Measurements from ENCODE around the gene PLA2G10. TPM values are rescaled to one million over a fixed set of nuclear protein-coding genes. Genes with fewer than 3 reads are reported as not detected.
A peak's percentile ranks its signal among the peaks of the same experiment; 100 is the strongest.

The PLA2G10 gene
- total and polyA plus RNA-seq, 2 of the 13 experiments (the other 11 are each of a cell fraction or from before 2014, with no cell fraction given), result not detected

DNA sequence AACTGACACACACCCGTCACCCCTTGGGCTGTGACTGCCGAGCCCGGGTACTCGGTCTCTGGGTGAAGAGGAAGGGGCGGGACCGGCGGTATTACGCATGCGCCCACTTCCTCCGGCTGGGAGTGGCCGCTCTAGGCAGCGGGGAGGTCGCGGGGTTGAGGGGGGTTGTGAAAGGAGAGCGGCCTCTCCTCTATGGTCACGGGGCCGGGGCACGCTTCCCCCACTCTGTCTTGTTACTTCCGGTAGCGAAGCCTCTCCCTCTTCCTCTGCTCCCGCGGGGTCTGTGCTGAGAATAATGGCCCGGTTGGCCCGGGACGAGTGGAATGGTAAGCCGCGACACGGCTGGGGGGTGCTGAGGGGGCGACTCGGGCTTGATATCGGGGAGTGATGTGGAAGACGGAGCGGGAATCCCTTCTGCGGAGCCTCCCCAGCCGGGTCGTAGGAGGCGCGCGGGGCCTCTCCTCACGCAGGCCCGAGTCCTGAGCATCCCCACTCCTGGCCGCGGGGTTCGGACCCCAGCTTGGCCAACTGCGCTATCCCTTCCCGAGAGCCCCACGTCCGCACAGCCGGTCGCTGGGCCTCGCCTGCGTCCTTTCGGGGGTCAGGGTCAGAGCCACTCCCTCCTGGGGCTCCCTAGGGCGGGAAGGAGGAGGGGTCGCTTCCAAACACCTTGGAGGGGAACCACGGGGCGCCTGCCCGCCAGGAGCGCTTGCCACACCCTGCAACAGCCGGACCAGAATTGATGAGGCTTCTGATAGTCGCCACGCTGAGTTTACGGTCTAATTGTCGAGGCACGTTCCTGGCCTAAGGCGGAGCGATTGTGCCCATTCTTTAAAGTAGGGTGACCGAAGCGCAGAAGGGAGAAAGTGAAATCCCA is 61.2 kb downstream of the PLA2G10 start, which contains the start of gene BFAR (continued):
- no peak for TF ChIP-seq ZNF557 (CRISPR knock-in tag; IDR thresholded peaks at IDR 0.05)
- peak; percentile 96 for TF ChIP-seq SMAD3 (CRISPR knock-in tag; IDR thresholded peaks at IDR 0.05)
- TF ChIP-seq ZSCAN20 (CRISPR knock-in tag; IDR thresholded peaks at IDR 0.05; ENCODE audit: borderline replicate concordance), result 0 out of 2 replicates have a peak, but pooled peaks have one; percentile 79
- TF ChIP-seq ZNF441 (CRISPR knock-in tag; IDR thresholded peaks at IDR 0.05; ENCODE audit: borderline replicate concordance), result peak; percentile 89; the same call in 1 of the 2 replicates
- peak; percentile 77 for TF ChIP-seq CEBPG (CRISPR knock-in tag; IDR thresholded peaks at IDR 0.05)
- TF ChIP-seq RFX5 (IDR thresholded peaks at IDR 0.05; ENCODE audit: low read depth, low read length), result peak; percentile 63; the same call in 1 of the 2 replicates
- TF ChIP-seq, protein P1, sequence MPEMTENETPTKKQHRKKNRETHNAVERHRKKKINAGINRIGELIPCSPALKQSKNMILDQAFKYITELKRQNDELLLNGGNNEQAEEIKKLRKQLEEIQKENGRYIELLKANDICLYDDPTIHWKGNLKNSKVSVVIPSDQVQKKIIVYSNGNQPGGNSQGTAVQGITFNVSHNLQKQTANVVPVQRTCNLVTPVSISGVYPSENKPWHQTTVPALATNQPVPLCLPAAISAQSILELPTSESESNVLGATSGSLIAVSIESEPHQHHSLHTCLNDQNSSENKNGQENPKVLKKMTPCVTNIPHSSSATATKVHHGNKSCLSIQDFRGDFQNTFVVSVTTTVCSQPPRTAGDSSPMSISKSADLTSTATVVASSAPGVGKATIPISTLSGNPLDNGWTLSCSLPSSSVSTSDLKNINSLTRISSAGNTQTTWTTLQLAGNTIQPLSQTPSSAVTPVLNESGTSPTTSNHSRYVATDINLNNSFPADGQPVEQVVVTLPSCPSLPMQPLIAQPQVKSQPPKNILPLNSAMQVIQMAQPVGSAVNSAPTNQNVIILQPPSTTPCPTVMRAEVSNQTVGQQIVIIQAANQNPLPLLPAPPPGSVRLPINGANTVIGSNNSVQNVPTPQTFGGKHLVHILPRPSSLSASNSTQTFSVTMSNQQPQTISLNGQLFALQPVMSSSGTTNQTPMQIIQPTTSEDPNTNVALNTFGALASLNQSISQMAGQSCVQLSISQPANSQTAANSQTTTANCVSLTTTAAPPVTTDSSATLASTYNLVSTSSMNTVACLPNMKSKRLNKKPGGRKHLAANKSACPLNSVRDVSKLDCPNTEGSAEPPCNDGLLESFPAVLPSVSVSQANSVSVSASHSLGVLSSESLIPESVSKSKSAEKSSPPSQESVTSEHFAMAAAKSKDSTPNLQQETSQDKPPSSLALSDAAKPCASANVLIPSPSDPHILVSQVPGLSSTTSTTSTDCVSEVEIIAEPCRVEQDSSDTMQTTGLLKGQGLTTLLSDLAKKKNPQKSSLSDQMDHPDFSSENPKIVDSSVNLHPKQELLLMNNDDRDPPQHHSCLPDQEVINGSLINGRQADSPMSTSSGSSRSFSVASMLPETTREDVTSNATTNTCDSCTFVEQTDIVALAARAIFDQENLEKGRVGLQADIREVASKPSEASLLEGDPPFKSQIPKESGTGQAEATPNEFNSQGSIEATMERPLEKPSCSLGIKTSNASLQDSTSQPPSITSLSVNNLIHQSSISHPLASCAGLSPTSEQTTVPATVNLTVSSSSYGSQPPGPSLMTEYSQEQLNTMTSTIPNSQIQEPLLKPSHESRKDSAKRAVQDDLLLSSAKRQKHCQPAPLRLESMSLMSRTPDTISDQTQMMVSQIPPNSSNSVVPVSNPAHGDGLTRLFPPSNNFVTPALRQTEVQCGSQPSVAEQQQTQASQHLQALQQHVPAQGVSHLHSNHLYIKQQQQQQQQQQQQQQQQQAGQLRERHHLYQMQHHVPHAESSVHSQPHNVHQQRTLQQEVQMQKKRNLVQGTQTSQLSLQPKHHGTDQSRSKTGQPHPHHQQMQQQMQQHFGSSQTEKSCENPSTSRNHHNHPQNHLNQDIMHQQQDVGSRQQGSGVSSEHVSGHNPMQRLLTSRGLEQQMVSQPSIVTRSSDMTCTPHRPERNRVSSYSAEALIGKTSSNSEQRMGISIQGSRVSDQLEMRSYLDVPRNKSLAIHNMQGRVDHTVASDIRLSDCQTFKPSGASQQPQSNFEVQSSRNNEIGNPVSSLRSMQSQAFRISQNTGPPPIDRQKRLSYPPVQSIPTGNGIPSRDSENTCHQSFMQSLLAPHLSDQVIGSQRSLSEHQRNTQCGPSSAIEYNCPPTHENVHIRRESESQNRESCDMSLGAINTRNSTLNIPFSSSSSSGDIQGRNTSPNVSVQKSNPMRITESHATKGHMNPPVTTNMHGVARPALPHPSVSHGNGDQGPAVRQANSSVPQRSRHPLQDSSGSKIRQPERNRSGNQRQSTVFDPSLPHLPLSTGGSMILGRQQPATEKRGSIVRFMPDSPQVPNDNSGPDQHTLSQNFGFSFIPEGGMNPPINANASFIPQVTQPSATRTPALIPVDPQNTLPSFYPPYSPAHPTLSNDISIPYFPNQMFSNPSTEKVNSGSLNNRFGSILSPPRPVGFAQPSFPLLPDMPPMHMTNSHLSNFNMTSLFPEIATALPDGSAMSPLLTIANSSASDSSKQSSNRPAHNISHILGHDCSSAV (CRISPR knock-in tag; IDR thresholded peaks at IDR 0.05; ENCODE audit: borderline replicate concordance), result 0 out of 2 replicates have a peak, but pooled peaks have one; percentile 32
- TF ChIP-seq NCOR1 (IDR thresholded peaks at IDR 0.05; ENCODE audit: borderline replicate concordance, low read length), result peak; percentile 52; the same call in 1 of the 2 replicates
- 0 out of 2 replicates have a peak, but pooled peaks have one; percentile 14 for TF ChIP-seq ZNF773 (CRISPR knock-in tag; IDR thresholded peaks at IDR 0.05; ENCODE audit: borderline replicate concordance)
- TF ChIP-seq, protein P2, sequence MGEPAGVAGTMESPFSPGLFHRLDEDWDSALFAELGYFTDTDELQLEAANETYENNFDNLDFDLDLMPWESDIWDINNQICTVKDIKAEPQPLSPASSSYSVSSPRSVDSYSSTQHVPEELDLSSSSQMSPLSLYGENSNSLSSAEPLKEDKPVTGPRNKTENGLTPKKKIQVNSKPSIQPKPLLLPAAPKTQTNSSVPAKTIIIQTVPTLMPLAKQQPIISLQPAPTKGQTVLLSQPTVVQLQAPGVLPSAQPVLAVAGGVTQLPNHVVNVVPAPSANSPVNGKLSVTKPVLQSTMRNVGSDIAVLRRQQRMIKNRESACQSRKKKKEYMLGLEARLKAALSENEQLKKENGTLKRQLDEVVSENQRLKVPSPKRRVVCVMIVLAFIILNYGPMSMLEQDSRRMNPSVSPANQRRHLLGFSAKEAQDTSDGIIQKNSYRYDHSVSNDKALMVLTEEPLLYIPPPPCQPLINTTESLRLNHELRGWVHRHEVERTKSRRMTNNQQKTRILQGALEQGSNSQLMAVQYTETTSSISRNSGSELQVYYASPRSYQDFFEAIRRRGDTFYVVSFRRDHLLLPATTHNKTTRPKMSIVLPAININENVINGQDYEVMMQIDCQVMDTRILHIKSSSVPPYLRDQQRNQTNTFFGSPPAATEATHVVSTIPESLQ (CRISPR knock-in tag; conservative IDR thresholded peaks at IDR 0.05), result peak; percentile 96; the same call in 1 of the 2 replicates
- TF ChIP-seq ZFP62 (CRISPR knock-in tag; IDR thresholded peaks at IDR 0.05), result no peak; the same call in 1 of the 2 replicates
- peak; percentile 88; the same call in 1 of the 2 replicates for TF ChIP-seq ZMAT3 (CRISPR knock-in tag; conservative IDR thresholded peaks at IDR 0.05)
- TF ChIP-seq, protein P3, sequence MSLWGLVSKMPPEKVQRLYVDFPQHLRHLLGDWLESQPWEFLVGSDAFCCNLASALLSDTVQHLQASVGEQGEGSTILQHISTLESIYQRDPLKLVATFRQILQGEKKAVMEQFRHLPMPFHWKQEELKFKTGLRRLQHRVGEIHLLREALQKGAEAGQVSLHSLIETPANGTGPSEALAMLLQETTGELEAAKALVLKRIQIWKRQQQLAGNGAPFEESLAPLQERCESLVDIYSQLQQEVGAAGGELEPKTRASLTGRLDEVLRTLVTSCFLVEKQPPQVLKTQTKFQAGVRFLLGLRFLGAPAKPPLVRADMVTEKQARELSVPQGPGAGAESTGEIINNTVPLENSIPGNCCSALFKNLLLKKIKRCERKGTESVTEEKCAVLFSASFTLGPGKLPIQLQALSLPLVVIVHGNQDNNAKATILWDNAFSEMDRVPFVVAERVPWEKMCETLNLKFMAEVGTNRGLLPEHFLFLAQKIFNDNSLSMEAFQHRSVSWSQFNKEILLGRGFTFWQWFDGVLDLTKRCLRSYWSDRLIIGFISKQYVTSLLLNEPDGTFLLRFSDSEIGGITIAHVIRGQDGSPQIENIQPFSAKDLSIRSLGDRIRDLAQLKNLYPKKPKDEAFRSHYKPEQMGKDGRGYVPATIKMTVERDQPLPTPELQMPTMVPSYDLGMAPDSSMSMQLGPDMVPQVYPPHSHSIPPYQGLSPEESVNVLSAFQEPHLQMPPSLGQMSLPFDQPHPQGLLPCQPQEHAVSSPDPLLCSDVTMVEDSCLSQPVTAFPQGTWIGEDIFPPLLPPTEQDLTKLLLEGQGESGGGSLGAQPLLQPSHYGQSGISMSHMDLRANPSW (CRISPR knock-in tag; IDR thresholded peaks at IDR 0.05; ENCODE audit: borderline replicate concordance), result peak; percentile 94; the same call in 1 of the 2 replicates
- TF ChIP-seq, protein P4, sequence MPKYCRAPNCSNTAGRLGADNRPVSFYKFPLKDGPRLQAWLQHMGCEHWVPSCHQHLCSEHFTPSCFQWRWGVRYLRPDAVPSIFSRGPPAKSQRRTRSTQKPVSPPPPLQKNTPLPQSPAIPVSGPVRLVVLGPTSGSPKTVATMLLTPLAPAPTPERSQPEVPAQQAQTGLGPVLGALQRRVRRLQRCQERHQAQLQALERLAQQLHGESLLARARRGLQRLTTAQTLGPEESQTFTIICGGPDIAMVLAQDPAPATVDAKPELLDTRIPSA (CRISPR knock-in tag; IDR thresholded peaks at IDR 0.05; ENCODE audit: borderline replicate concordance), result no peak; the same call in 1 of the 2 replicates

Measured in HepG2 (cell line).